Measurements from ENCODE around the gene ST7. TPM values are rescaled to one million over a fixed set of nuclear protein-coding genes. Genes with fewer than 3 reads are reported as not detected.

ST7 gene
- total and polyA plus RNA-seq, 2 of the 8 experiments (the other 6 are each of a cell fraction or from before 2014, with no cell fraction given), result 16.3 to 18.0 TPM

- Histone ChIP-seq H3K27me3 (replicated peaks in 1 of 4; ENCODE audit: control insufficient read depth in 3 of 4, extremely low read depth in 1 of 4, insufficient read depth in 3 of 4, low read length in 3 of 4) (no peaks in the 10 kb centered on the region), H3K23me2 (ENCODE audit: low read depth, low read length) (peaks cover 3% of the 10 kb centered on the region), H3K14ac (ENCODE audit: insufficient read length) (no peak overlapping the region), H2BK120ac (replicated peaks; ENCODE audit: low read depth, low read length) (no peak overlapping the region), H2BK20ac (ENCODE audit: low read length) (no peak overlapping the region), H2AFZ (ENCODE audit: low read length) (no peak overlapping the region), H3K9ac (replicated peaks in 1 of 4; ENCODE audit: extremely low read depth in 1 of 4, low read depth in 3 of 4, low read length in 3 of 4) (no peak overlapping the region), H3K9me3 (ENCODE audit: insufficient read depth in 2 of 2, low read depth in 1 of 2, low read length in 1 of 2) (no peaks in the 10 kb centered on the region), H3K4me1 (replicated peaks in 1 of 4; ENCODE audit: control insufficient read depth in 3 of 4, insufficient read depth in 4 of 4, low read length in 3 of 4) (peaks cover 0 to 3% (median 1%) of the 10 kb centered on the region in 4 experiments; a peak in 3 of 7 replicates), H3K27ac (ENCODE audit: low read depth, low read length) (no peak overlapping the region), H2BK12ac (ENCODE audit: low read depth, low read length) (no peak overlapping the region), H3K4ac (replicated peaks; ENCODE audit: insufficient read length, low read depth, low read length) (no peak overlapping the region), H3K4me2 (ENCODE audit: insufficient read depth in 1 of 2, low read depth in 2 of 2, low read length in 2 of 2) (no peak overlapping the region), H4K91ac (replicated peaks; ENCODE audit: insufficient read length, low read length) (no peak overlapping the region), H3K18ac (ENCODE audit: extremely low read depth, low read length) (no peak overlapping the region), H3K79me2 (ENCODE audit: control insufficient read depth in 1 of 2, insufficient read depth in 2 of 2, low read length in 2 of 2) (no peaks in the 10 kb centered on the region), H3K4me3 (ENCODE audit: extremely low read depth in 1 of 4, insufficient read depth in 2 of 4, low read depth in 3 of 4, low read length in 4 of 4) (no peak overlapping the region), H4K8ac (ENCODE audit: extremely low read depth, insufficient read depth, low read length) (no peak overlapping the region), H4K20me1 (replicated peaks in 1 of 2; ENCODE audit: control insufficient read depth in 1 of 2, insufficient read depth in 2 of 2, low read length in 2 of 2) (no peaks in the 10 kb centered on the region), H2AK5ac (ENCODE audit: low read depth, low read length) (no peak overlapping the region), H3K79me1 (ENCODE audit: low read depth, low read length) (no peaks in the 10 kb centered on the region), H2BK5ac (ENCODE audit: low read depth, low read length) (no peak overlapping the region), H3K56ac (replicated peaks; ENCODE audit: insufficient read length, low read depth, low read length) (no peak overlapping the region), H3K23ac (ENCODE audit: insufficient read length) (no peak overlapping the region), H2BK15ac (ENCODE audit: low read length) (no peak overlapping the region), H3K36me3 (ENCODE audit: control insufficient read depth in 2 of 4, insufficient read depth in 4 of 4, low read length in 3 of 4) (no peaks in the 10 kb centered on the region), H4K5ac (ENCODE audit: insufficient read length, low read depth, low read length) (no peak overlapping the region)
- POLR2A ChIA-PET (ENCODE audit: partially characterized antibody), result no interaction called here
- FAIRE-seq, result no peak
- CTCF ChIA-PET (ENCODE audit: partially characterized antibody), result interaction anchor here (1.0 kb wide), 1 partner anchor 76 kb away, joined by 3 read pairs; no protein-coding TSS in a partner anchor
- DNase-seq (ENCODE audit: low read depth in 1 of 2, low spot score in 2 of 2), result no peak
- no peak for TF ChIP-seq CEBPB (IDR thresholded peaks at IDR 0.05; ENCODE audit: low read depth, low read length)
- TF ChIP-seq CBX5 (IDR thresholded peaks at IDR 0.05; ENCODE audit: low read depth, low read length), result no peak
- TF ChIP-seq BACH1 (IDR thresholded peaks at IDR 0.05; ENCODE audit: low read length), result no peak
- TF ChIP-seq CREB1 (IDR thresholded peaks at IDR 0.05), result no peak
- TF ChIP-seq BRCA1 (IDR thresholded peaks at IDR 0.05; ENCODE audit: low read depth, low read length), result no peak
- no peak for TF ChIP-seq CTBP2 (IDR thresholded peaks at IDR 0.05; ENCODE audit: borderline replicate concordance, insufficient read depth, insufficient read length, low read length)
- TF ChIP-seq RAD21 (IDR thresholded peaks at IDR 0.05 in 1 of 2, conservative IDR thresholded peaks at IDR 0.05 in 1 of 2; ENCODE audit: low read depth in 2 of 2, low read length in 2 of 2), result no peak
- no peak for TF ChIP-seq SP1 (IDR thresholded peaks at IDR 0.05; ENCODE audit: low read depth, low read length)
- TF ChIP-seq RFX5 (IDR thresholded peaks at IDR 0.05; ENCODE audit: borderline replicate concordance, low read depth, low read length), result no peak
- no peak for TF ChIP-seq TEAD4 (IDR thresholded peaks at IDR 0.05; ENCODE audit: low read depth, low read length)
- TF ChIP-seq GABPA (IDR thresholded peaks at IDR 0.05; ENCODE audit: borderline replicate concordance, insufficient read depth, low read length), result no peak
- no peak for TF ChIP-seq SRF (IDR thresholded peaks at IDR 0.05; ENCODE audit: low read depth, low read length)
- TF ChIP-seq JUN (IDR thresholded peaks at IDR 0.05; ENCODE audit: low read depth, low read length), result no peak
- no peak for TF ChIP-seq ASH2L (IDR thresholded peaks at IDR 0.05; ENCODE audit: low read length)
- TF ChIP-seq KDM1A (IDR thresholded peaks at IDR 0.05; ENCODE audit: borderline replicate concordance, low read length), result no peak
- no peak for TF ChIP-seq TBP (IDR thresholded peaks at IDR 0.05; ENCODE audit: low read depth, low read length)
- 74% methylated on average over 3 of the region's 3 CpGs; no CpG with 5 or more reads in 1 of the 2 experiments for WGBS, 2 experiments (ENCODE audit: extremely low coverage in 1 of 2, insufficient coverage in 1 of 2, insufficient read length in 1 of 2, insufficient replicate concordance in 2 of 2, low coverage in 1 of 2, low lambda C conversion rate in 2 of 2, missing lambda C conversion rate in 1 of 2)
Measured at GRCh38 chr7:116948934-116949333, 4.4 kb upstream of the ST7 start.

Measured in H1 (cell line).